DMS 273 (cell line): ENCODE data around the gene LBH.

Source experiments
- DNase-seq: peaks from one replicate; lab custom pipeline; 2025; ENCODE audit not compliant: unreplicated experiment; lab: John Stamatoyannopoulos, UW

Gene LBH

GRCh38 chr2:30300456-30301221 lies 69.3 kb downstream of the LBH start:
- DNase-seq: no peak

GRCh38 chr2:30301551-30301950 lies 70.2 kb downstream of the LBH start:
- no peak for DNase-seq

- no peak for DNase-seq
These were observed 71.2 kb downstream of the LBH start for GRCh38 chr2:30302566-30302965.

- no peak for DNase-seq
These were observed 71.8 kb downstream of the LBH start for GRCh38 chr2:30303095-30303494.

GRCh38 chr2:30305235-30305634 lies 73.9 kb downstream of the LBH start:
- DNase-seq: no peak

GRCh38 chr2:30306522-30306921 lies 75.2 kb downstream of the LBH start:
- DNase-seq: no peak

- DNase-seq: no peak
These were observed 76.9 kb downstream of the LBH start for GRCh38 chr2:30308280-30308679.
